Right renal pelvis (tissue), 4 donors: ENCODE results near the gene CDC42BPB. TPM values are rescaled to one million over a fixed set of nuclear protein-coding genes. Genes with fewer than 3 reads are reported as not detected.

Source experiments
- DNase-seq, 4 donors: peaks; one replicate each; pipeline ENCODE4 v3.0.0-alpha.2; 2013; ENCODE audit warnings: low read depth in 4 of 4, low spot score in 3 of 4, missing footprints in 1 of 4
- polyA plus RNA-seq, 4 donors: library from polyadenylated mRNA; unstranded; fragments of 120-200 nt; gene quantifications; one replicate each; pipeline ENCODE4 v1.2.1, GENCODE V29; 2013; ENCODE audit not compliant: insufficient read length in 4 of 4

The CDC42BPB gene
- polyA plus RNA-seq, 4 donors = 70.9 to 79.1 (median 75.2) TPM

- no peak for DNase-seq
Observed at GRCh38 chr14:103073876-103074728, 16.8 kb upstream of the CDC42BPB start.

GRCh38 chr14:103073367-103073875, 16.1 kb upstream of the CDC42BPB start:
- no peak for DNase-seq

DNA sequence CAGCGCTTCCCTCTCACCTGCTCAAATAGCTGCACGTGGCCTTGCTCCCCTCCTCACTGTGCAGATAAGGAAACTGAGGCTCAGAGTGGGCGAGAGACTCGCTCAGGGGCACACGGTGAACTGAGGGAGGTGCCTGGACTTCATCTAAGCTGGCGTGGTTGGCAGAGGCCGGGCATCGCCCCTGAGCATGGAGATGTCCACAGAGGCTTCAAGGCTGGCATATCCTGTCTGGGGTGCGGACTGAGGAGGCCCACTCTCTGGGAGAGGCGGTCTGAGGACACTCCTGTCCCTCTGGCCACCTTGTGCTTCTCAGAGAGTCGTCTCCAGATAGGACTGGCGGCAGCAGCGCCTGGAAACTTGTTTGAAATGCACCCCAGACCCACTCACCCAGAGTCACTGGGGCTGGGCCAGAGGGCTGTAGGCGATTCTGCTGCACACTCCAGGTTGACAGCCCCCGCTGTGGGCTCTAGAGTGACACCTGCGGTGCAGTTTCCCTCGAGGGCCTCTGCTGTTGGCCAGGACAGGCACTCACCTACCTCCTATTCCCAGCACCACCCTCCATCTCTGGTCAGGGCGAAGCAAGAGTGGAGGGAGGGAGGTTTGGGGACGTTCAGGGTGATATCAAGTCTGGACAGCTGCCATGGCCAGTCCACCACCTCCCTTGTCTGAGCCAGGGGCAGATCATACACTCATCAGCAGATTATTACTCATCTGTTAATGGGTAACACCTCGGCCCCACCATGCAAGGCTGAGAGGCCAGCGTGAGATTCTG, 15.4 kb upstream of the CDC42BPB start:
- no peak for DNase-seq

DNA sequence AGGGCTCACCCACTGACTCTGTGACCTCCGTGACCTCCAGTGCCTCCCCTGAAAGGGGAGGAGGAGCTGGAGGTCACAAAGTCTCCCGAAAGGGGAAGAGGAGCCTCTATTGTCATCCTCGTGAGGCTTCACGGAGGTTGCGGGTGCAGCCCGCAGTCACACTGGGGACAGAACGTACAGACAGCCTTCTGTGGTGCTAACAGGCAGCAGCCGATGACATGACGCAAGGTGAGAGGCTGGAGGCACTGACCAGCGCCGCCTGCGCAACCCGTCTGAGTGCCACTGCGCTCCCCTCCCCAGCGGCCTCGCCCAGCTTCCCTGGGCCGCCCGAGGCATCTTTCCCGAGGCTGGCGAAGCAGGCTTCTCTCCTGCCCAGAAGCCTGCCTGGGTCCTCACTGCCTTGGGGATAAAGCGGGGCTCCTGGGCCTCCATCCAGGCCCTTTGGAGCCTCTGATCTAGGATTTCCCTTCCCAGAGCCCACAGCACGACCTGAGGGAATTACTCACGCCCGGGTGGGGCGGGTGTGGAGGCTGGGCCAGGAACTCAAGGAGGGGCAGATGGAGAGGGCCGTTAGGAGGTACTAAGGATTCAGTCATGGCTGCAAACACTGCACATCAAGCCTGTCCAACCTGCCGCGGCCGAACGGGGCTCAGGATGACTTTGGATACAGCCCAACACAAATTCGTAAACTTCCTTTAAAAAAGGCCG, 14.3 kb upstream of the CDC42BPB start:
- DNase-seq = no peak

DNA sequence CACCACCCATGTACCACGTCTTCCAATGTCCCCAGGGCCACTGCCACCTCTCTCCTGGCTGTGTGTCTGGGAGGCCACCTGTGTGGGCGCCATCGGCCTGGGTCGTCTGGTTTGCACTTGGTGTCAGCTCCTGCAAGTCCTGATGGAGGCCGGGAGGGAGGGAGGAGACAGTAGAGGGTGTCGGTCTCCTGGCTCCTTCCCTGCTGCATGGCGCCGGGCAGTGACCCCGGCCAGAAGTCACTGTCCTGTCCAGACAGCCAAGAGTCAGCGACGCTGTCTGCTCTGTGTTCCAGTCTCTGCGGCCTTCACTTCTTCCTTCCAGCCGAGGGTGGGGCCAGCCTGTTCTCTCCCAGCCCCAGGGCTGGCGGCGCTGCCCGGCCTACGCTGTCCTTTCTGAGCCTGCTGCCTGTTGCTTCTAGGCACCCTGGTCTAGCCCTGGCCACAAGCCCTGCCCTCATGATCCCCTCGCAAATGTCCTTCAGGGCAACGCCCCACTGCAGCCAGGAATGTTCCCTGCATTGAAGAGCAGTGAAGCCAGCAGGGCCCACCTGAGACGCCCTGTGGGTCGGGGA, 13.7 kb upstream of the CDC42BPB start:
- DNase-seq = no peak

GRCh38 chr14:103070263-103070885, 13.0 kb upstream of the CDC42BPB start:
- DNase-seq = no peak

- DNase-seq = no peak
Observed at GRCh38 chr14:103068351-103069073, 11.2 kb upstream of the CDC42BPB start.

DNA sequence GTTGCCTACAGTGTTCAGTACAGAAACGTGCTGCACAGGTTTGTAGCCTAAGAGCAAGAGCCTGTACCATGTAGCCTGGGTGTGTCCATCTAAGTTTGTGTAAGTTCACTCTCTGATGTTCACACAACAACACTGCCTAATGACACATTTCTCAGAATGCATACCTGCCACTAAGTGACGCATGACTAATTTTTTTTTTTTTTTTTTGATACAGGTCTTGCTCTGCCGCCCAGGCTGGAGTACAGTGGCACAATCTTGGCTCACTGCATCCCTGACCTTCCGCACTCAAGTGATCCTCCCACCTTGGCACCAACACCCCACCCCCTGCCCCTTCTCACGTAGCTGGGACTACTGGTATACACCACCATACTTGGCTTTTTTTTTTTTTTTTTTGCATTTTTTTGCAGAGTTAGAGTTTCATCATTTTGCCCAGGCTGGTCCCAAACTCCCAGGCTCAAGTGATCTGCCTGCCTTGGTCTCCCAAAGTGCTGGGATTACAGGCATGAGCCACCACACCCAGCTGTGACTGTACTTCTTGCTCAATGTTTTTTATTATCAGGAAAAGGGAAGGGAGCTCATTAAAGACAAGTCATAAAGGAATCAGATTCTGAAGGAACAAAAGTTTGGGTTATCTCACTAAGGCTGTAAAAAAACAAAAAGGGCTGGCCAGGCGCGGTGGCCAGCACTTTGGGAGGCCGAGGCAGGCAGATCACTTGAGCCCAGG, 10.0 kb upstream of the CDC42BPB start:
- DNase-seq = no peak

DNA sequence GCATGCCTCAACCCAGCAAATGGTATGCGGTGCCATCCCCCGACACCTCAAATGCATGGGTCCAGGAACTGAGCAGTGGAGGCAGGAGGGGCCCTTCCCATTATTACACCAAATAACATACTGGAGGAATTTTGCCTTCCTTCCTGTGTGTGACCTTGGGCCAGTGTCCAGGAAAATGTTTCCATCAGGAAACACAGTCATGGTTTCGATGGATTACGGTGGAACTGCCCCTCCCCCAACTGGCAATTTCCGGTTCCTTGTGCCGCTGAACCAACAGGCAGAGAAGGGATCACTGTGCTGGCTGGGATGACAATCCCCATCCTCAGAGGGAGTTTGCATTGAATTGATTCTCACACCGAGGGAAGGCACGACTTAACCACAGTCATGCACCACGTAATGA, 9.1 kb upstream of the CDC42BPB start:
- no peak for DNase-seq

- no peak for DNase-seq
Observed at GRCh38 chr14:103065861-103066260, 8.5 kb upstream of the CDC42BPB start.

GRCh38 chr14:103064978-103065377, 7.6 kb upstream of the CDC42BPB start:
- no peak for DNase-seq

GRCh38 chr14:103064436-103064835, 7.1 kb upstream of the CDC42BPB start:
- DNase-seq = no peak

DNA sequence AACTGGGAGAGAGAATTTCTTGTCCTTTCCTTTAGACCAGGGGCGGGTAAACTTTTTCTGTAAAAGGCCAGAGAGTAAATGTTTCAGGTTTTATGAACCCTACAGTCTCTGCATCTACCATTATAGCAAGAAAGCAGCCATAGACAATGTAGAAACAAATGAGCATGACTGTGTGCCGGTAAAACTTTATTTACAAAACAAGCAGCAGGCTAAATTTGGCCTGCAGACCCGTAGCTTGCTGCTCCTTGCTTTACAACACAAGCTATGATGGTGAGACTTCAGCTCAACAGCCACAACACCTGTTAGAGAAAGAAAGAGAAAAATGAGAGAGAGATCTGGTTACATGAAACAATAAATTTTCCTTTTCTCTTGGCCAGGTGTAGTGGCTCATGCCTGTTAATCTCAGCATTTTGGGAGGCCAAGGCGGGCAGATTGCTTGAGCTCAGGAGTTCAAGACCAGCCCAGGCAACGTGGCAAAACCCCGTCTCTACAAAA, 4.2 kb upstream of the CDC42BPB start:
- DNase-seq = no peak

DNA sequence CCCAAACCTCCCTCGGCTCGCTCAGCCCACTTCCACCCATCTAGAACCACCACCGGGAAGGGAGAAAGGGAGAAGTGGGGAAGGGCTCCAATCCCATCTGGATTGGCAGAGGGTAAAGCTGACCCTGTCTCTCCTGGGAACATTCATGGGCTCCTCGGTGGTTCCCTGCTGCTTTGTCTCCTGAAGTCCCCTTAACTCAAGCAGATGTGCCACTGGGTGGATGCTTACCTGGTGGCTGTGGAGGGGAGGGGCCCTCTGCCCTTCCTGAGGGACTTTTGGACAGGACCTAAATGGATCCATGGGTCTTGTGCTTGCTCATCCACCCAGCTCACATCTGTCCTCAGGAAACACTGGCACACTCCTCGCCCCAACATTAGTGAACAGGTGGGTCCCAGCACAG, 2.2 kb upstream of the CDC42BPB start:
- DNase-seq = no peak

GRCh38 chr14:103058164-103059055, 1.1 kb upstream of the CDC42BPB start:
- no peak for DNase-seq

DNA sequence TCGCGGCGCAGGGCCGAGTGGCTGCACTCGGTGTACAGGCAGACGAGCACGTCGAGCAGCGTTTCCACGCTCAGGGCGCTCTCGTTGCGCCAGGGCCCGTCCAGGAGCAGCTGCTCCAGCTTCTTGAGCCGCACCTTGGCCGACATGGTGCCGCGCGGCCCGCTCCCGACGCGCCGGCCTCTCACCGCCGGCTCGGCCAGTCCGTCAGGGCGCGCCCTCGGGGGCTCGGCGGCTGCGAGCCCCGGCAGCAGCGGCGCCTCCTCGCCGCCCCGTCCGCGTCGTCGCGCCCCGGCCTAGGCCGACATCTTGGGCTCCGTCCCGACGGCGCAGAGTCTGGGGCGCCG, 349 bp downstream of the CDC42BPB start:
- no peak for DNase-seq

DNA sequence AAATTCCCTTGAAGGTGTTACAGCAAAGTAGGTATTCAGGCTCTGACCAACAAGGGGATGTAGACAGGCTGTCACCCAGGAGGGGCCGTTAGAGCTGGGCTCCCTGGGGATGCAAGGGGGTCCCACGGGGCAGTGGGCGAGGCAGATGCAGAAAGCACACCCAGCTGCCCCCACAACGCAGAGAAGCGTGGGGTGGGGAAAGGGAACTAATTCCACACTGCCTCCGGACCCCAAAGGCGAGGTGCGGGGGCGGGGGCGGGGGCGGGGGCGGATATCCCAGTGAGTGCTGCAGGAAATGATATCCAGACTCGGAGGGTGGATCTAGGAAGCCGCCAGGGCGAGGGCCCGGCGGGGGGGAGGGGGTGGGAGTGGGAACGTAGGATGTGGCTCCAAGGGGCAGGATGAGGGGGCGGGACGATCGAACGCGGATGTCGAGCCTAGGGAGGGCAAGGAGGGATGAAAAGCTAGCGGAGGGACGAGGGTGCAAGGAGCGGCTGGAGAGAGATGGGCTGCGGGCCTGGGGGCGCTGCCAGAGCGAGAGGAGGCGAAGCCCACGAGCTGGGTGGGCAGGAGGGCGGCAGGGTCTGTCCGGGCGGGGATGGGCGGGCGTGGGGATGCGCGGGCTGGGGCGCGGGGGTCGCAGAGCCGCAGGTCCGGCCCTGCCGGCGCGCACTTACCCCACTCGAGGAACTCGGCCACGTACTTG, 874 bp downstream of the CDC42BPB start:
- peak in 2 of 4 donors; percentile 58 to 63 for DNase-seq
